ENCODE measurements around the gene ZCCHC12. TPM values are rescaled to one million over a fixed set of nuclear protein-coding genes. Genes with fewer than 3 reads are reported as not detected.

ZCCHC12 gene
- total RNA-seq, 1 experiment from 2014 or later, result 0.87 TPM

GRCh38 chrX:118862979-118863378 lies 39.4 kb downstream of the ZCCHC12 start (continued):
- TF ChIP-seq ZBTB21 (CRISPR knock-in tag; IDR thresholded peaks at IDR 0.05; ENCODE audit: borderline replicate concordance) (no peak), FOXP4 (CRISPR knock-in tag; IDR thresholded peaks at IDR 0.05) (no peak), CREB1 (CRISPR knock-in tag; IDR thresholded peaks at IDR 0.05) (no peak)

GRCh38 chrX:118864063-118864635 lies 40.5 kb downstream of the ZCCHC12 start:
- H3K4me3 Mint-ChIP-seq, result no peak overlapping the region
- no peaks in the 10 kb centered on the region for H3K9me3 Mint-ChIP-seq
- no peak for DNase-seq (ENCODE audit: low spot score)
- no peaks in the 10 kb centered on the region for H3K36me3 Mint-ChIP-seq
- POLR2A ChIA-PET, result no interaction called here
- H3K27ac Mint-ChIP-seq, result no peak overlapping the region
- no peaks in the 10 kb centered on the region for H3K4me1 Mint-ChIP-seq
- no peak for ATAC-seq
- TF ChIP-seq ARID4B (CRISPR knock-in tag; IDR thresholded peaks at IDR 0.05; ENCODE audit: borderline replicate concordance) (no peak), ATF3 (CRISPR knock-in tag; conservative IDR thresholded peaks at IDR 0.05) (no peak), RELA (CRISPR knock-in tag; IDR thresholded peaks at IDR 0.05; ENCODE audit: borderline replicate concordance) (no peak), SMAD3 (CRISPR knock-in tag; IDR thresholded peaks at IDR 0.05; ENCODE audit: borderline replicate concordance) (no peak), ZNF396 (CRISPR knock-in tag; IDR thresholded peaks at IDR 0.05; ENCODE audit: borderline replicate concordance) (no peak), GABPB1 (CRISPR knock-in tag; IDR thresholded peaks at IDR 0.05) (no peak), ZBTB43 (CRISPR knock-in tag; IDR thresholded peaks at IDR 0.05) (no peak), NR3C1 (CRISPR knock-in tag; conservative IDR thresholded peaks at IDR 0.05; ENCODE audit: low read depth) (no peak), ESRRA (CRISPR knock-in tag; IDR thresholded peaks at IDR 0.05; ENCODE audit: borderline replicate concordance) (no peak)
- CTCF ChIA-PET, result no interaction called here
- H3K27me3 Mint-ChIP-seq (ENCODE audit: low read depth), result peaks cover 8% of the 10 kb centered on the region; the same call in 1 of the 2 replicates

- no peak overlapping the region for H3K27ac Mint-ChIP-seq
- H3K36me3 Mint-ChIP-seq, result no peaks in the 10 kb centered on the region
- H3K4me1 Mint-ChIP-seq, result no peaks in the 10 kb centered on the region
- CTCF ChIA-PET, result no interaction called here
- peaks cover 8% of the 10 kb centered on the region; the same call in 1 of the 2 replicates for H3K27me3 Mint-ChIP-seq (ENCODE audit: low read depth)
- DNase-seq (ENCODE audit: low spot score) (no peak), ATAC-seq (no peak)
- POLR2A ChIA-PET, result no interaction called here
- no peak overlapping the region for H3K4me3 Mint-ChIP-seq
- no peaks in the 10 kb centered on the region for H3K9me3 Mint-ChIP-seq
- TF ChIP-seq ATF6 (CRISPR knock-in tag; IDR thresholded peaks at IDR 0.05), result no peak
- TF ChIP-seq ZSCAN18 (CRISPR knock-in tag; IDR thresholded peaks at IDR 0.05), result no peak
- TF ChIP-seq ZBTB21 (CRISPR knock-in tag; IDR thresholded peaks at IDR 0.05; ENCODE audit: borderline replicate concordance), result no peak
- no peak for TF ChIP-seq HMGA2 (CRISPR knock-in tag; IDR thresholded peaks at IDR 0.05)
- TF ChIP-seq E2F5 (CRISPR knock-in tag; IDR thresholded peaks at IDR 0.05), result no peak
- TF ChIP-seq GTF2I (CRISPR knock-in tag; conservative IDR thresholded peaks at IDR 0.05), result no peak
- no peak for TF ChIP-seq TEAD1 (CRISPR knock-in tag; IDR thresholded peaks at IDR 0.05)
- no peak for TF ChIP-seq CREM (CRISPR knock-in tag; IDR thresholded peaks at IDR 0.05)
These were observed 41.6 kb downstream of the ZCCHC12 start for GRCh38 chrX:118865231-118865630.

Data from WTC11 (cell line).